Mucosa of descending colon (tissue), 3 donors: ENCODE data around the gene FUT8. TPM values are rescaled to one million over a fixed set of nuclear protein-coding genes. Genes with fewer than 3 reads are reported as not detected.

ENCODE experiments used
- ATAC-seq: fragments of 200-7000 bp; cut with Tn5 transposase; one replicate; pipeline ENCODE4 v1.9.1; 2020; ENCODE audit warnings: mild to moderate bottlenecking, moderate library complexity
- DNase-seq, 3 donors: peaks; one replicate each; pipeline ENCODE4 v3.0.0-alpha.2; 2020
- H3K36me3 ChIP-seq: fragments of 200-600 bp; one replicate; pipeline ENCODE4 v1.8.0; 2021; ENCODE audit warnings: low read depth, mild to moderate bottlenecking
- H3K4me1 ChIP-seq: fragments of 200-600 bp; one replicate; pipeline ENCODE4 v1.8.0; 2021; ENCODE audit warnings: low read depth, mild to moderate bottlenecking
- H3K4me3 ChIP-seq: fragments of 200-600 bp; one replicate; pipeline ENCODE4 v1.8.0; 2021; ENCODE audit warnings: mild to moderate bottlenecking
- H3K9me3 ChIP-seq: fragments of 200-600 bp; one replicate; pipeline ENCODE4 v1.8.0; 2021; ENCODE audit warnings: mild to moderate bottlenecking
- intact Hi-C, 2 donors: fragments of 100-400 bp; cut with DNase I in 1 of 2; cut with micrococcal nuclease in 1 of 2; formaldehyde crosslinking; loops; one replicate each; pipeline versions ENCODE4 v1.11.0 to v1.11.1; 2022; cut with DNase I, micrococcal nuclease
- total RNA-seq, 3 donors: library from RNA; stranded (reverse); fragmentation: NEBNext Ultra II Directional in 2 of 3; extraction: Animal tissue kit (Norgen Biotek cat#: 25700) in 2 of 3; gene quantifications; one replicate each; pipeline versions ENCODE4 v1.2.1 to v1.2.4, GENCODE V29; 2021 to 2023
- TF ChIP-seq, protein P1 (sequence below): fragments of 200-600 bp; IDR thresholded peaks from one replicate; pipeline ENCODE4 v1.8.0; 2022; ENCODE audit warnings: antibody characterized with exemption, mild to moderate bottlenecking
- donor health status: DM: no; HTN: no; CAD: no; lungs with moderate emphysema.
- donor health status: DM: no; HTN: no; CAD: no.
- donor health status: DM: no; HTN: yes; CAD: no.

Gene FUT8
- total RNA-seq, 3 donors from 2014 or later = 24.7 to 38.1 (median 32.2) TPM

DNA sequence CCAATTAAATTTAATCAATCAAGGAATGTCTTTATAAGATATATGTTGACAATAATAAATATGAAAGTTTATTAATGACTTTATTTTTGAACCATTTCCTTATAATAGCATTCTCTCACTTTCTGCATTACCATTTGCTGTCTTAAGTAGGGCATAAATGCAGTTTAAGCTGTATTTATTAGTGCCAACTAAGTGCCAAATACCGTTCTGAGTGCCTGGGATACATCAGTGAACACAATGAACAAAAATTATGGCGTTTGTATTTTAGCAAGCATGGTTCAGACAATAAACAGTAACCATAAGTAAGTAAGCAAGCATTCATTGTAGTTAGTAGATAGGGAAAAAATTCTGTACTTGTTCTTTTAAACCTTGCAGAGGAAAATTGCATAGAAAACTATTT is 145.8 kb downstream of the FUT8 start:
- Histone ChIP-seq H3K4me3 (no peak overlapping the region), H3K36me3 (no peaks in the 10 kb centered on the region), H3K4me1 (peaks cover 5% of the 10 kb centered on the region), H3K9me3 (no peaks in the 10 kb centered on the region)
- ATAC-seq (no peak), DNase-seq (no peak)
- intact Hi-C loops = no loop called here
- TF ChIP-seq, protein P1, sequence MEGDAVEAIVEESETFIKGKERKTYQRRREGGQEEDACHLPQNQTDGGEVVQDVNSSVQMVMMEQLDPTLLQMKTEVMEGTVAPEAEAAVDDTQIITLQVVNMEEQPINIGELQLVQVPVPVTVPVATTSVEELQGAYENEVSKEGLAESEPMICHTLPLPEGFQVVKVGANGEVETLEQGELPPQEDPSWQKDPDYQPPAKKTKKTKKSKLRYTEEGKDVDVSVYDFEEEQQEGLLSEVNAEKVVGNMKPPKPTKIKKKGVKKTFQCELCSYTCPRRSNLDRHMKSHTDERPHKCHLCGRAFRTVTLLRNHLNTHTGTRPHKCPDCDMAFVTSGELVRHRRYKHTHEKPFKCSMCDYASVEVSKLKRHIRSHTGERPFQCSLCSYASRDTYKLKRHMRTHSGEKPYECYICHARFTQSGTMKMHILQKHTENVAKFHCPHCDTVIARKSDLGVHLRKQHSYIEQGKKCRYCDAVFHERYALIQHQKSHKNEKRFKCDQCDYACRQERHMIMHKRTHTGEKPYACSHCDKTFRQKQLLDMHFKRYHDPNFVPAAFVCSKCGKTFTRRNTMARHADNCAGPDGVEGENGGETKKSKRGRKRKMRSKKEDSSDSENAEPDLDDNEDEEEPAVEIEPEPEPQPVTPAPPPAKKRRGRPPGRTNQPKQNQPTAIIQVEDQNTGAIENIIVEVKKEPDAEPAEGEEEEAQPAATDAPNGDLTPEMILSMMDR = no peak

- Histone ChIP-seq H3K4me1 (no peaks in the 10 kb centered on the region), H3K4me3 (no peak overlapping the region), H3K36me3 (no peaks in the 10 kb centered on the region), H3K9me3 (no peaks in the 10 kb centered on the region)
- intact Hi-C loops = no loop called here
- TF ChIP-seq, protein P1 = no peak
- no peak for ATAC-seq
- no peak for DNase-seq
These were observed 148.0 kb downstream of the FUT8 start for GRCh38 chr14:65560340-65561027.

DNA sequence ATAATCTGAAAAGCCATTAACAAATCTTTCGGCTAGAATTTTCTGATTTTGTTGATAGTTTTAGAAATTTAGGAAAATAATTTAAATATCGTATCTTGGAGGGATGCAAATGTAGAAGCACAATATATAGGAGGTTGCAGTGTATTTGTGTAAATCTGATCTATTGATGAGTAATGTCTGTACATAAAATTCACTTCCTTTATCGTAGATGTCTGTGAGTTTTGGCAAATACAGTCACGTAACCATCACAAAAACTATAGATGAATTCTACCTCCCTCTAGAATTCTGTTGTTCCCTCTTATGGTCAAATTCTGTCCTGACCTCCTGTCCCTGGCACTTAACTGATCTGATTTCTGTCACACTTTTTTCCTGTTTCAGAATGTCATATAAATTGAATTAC is 151.8 kb downstream of the FUT8 start:
- intact Hi-C loops = no loop called here
- Histone ChIP-seq H3K9me3 (no peaks in the 10 kb centered on the region), H3K4me1 (no peaks in the 10 kb centered on the region), H3K4me3 (no peak overlapping the region), H3K36me3 (no peaks in the 10 kb centered on the region)
- TF ChIP-seq, protein P1 = no peak
- DNase-seq (no peak), ATAC-seq (no peak)

DNA sequence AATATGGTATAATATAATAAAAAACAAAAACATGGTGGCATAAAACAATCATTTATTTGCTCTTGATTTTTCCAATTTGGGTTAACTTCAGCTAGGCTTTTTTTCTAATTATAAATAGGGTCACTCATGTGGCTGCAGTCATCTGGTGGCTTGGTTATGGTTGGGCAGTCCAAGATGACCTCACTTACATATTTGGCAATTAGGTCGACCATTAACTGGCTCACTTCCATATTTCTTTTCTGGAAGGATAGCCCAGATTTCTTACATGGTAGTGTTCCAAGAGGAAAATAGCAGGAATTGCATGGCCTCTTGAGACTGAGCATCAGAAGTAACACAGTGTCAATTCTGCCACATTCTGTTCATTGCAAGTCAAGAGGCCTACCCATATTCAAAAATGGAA is 153.4 kb downstream of the FUT8 start:
- Histone ChIP-seq H3K9me3 (no peaks in the 10 kb centered on the region), H3K4me3 (no peak overlapping the region), H3K36me3 (no peaks in the 10 kb centered on the region), H3K4me1 (no peaks in the 10 kb centered on the region)
- ATAC-seq = no peak
- no peak for DNase-seq
- intact Hi-C loops = no loop called here
- TF ChIP-seq, protein P1 = no peak

GRCh38 chr14:65566820-65567522 is 154.4 kb downstream of the FUT8 start:
- intact Hi-C loops = no loop called here
- ATAC-seq (no peak), DNase-seq (no peak)
- H3K4me3 ChIP-seq = no peak overlapping the region
- H3K9me3 ChIP-seq = no peaks in the 10 kb centered on the region
- no peaks in the 10 kb centered on the region for H3K4me1 ChIP-seq
- TF ChIP-seq, protein P1 = no peak
- no peaks in the 10 kb centered on the region for H3K36me3 ChIP-seq
